OCI-LY3 (cell line): ENCODE data around the gene SLC5A1.

Source experiments
- EZH2phosphoT487 ChIP-seq: fragments of 200-600 bp; shearing (Covaris generic); IDR thresholded peaks from 2 replicates; pipeline ENCODE4 v1.6.1; 2018; ENCODE audit warnings: antibody characterized with exemption, mixed run types, low read depth
- TF ChIP-seq, protein P1 (sequence below): fragments of 200-600, 300-600 bp; sonication (generic); IDR thresholded peaks from 2 replicates; pipeline ENCODE4 v1.5.1; 2014; ENCODE audit warnings: antibody characterized with exemption, low read length, low read depth

GRCh38 chr22:32052244-32052643 lies 9.2 kb downstream of the SLC5A1 start:
- TF ChIP-seq, protein P1, sequence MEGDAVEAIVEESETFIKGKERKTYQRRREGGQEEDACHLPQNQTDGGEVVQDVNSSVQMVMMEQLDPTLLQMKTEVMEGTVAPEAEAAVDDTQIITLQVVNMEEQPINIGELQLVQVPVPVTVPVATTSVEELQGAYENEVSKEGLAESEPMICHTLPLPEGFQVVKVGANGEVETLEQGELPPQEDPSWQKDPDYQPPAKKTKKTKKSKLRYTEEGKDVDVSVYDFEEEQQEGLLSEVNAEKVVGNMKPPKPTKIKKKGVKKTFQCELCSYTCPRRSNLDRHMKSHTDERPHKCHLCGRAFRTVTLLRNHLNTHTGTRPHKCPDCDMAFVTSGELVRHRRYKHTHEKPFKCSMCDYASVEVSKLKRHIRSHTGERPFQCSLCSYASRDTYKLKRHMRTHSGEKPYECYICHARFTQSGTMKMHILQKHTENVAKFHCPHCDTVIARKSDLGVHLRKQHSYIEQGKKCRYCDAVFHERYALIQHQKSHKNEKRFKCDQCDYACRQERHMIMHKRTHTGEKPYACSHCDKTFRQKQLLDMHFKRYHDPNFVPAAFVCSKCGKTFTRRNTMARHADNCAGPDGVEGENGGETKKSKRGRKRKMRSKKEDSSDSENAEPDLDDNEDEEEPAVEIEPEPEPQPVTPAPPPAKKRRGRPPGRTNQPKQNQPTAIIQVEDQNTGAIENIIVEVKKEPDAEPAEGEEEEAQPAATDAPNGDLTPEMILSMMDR, result no peak
- no peak for TF ChIP-seq EZH2phosphoT487
